T47D (cell line): Measurements from ENCODE around the gene ACTG1.
"Not testable (repeated sequence)": the region's sequence is repeated elsewhere in the genome, so short reads cannot be mapped to it uniquely, and the experiment has no call there.

Experiments
- DNase-seq, 2 experiments: peaks; one replicate each; pipeline versions ENCODE4 v3.0.0 to v3.0.0-alpha.2; 2011 to 2012; ENCODE audit warnings: low read depth in 1 of 2, low spot score in 1 of 2
- JUND ChIP-seq: IDR thresholded peaks from 2 replicates; pipeline ENCODE4 v1.6.1; 2012; ENCODE audit warnings: low read depth
- in situ Hi-C: cut with HindIII; loops from 2 replicates; pipeline ENCODE4 v1.10.0; 2016; ENCODE audit warnings: low sequenced_read_pairs, low pct_unique_long_range_greater_than_20kb

Gene ACTG1

GRCh38 chr17:81535007-81535328, 22.4 kb upstream of the ACTG1 start:
- no peak for DNase-seq
- in situ Hi-C loops: no loop called here
- TF ChIP-seq JUND: no peak

- in situ Hi-C loops: no loop called here
- TF ChIP-seq JUND: no peak
- DNase-seq: peak in 1 of 2 experiments; percentile 42
Observed at GRCh38 chr17:81534157-81535006, 21.8 kb upstream of the ACTG1 start.

- in situ Hi-C loops: no loop called here
- no peak for TF ChIP-seq JUND
- DNase-seq: no peak
Observed at GRCh38 chr17:81533339-81534141, 20.9 kb upstream of the ACTG1 start.

GRCh38 chr17:81532490-81533287, 20.1 kb upstream of the ACTG1 start:
- in situ Hi-C loops: no loop called here
- no peak for TF ChIP-seq JUND
- no peak for DNase-seq

- DNase-seq, in situ Hi-C loops: not testable (repeated sequence)
Observed at GRCh38 chr17:81531998-81532404, 19.4 kb upstream of the ACTG1 start.

- DNase-seq, in situ Hi-C loops: not testable (repeated sequence)
Observed at GRCh38 chr17:81531013-81531412, 18.4 kb upstream of the ACTG1 start.

GRCh38 chr17:81529437-81529803, 16.8 kb upstream of the ACTG1 start:
- DNase-seq: no peak
- in situ Hi-C loops: no loop called here
- no peak for TF ChIP-seq JUND

GRCh38 chr17:81528651-81529436, 16.2 kb upstream of the ACTG1 start:
- in situ Hi-C loops: no loop called here
- peak; percentile 50 to 71 for DNase-seq
- TF ChIP-seq JUND: no peak

GRCh38 chr17:81528384-81528650, 15.7 kb upstream of the ACTG1 start:
- no peak for TF ChIP-seq JUND
- in situ Hi-C loops: no loop called here
- no peak for DNase-seq

- no peak for DNase-seq
- in situ Hi-C loops: no loop called here
- TF ChIP-seq JUND: no peak
Observed at GRCh38 chr17:81527591-81528383, 15.2 kb upstream of the ACTG1 start, which contains the start of gene FSCN2. Gene FSCN2 (plus strand): TSS chr17:81528377. CDS start chr17:81528532, 155 bp downstream.

GRCh38 chr17:81526662-81527571, 14.3 kb upstream of the ACTG1 start:
- no peak for TF ChIP-seq JUND
- DNase-seq: no peak
- in situ Hi-C loops: no loop called here
